Measurements from ENCODE around the gene GRIK4. TPM values are rescaled to one million over a fixed set of nuclear protein-coding genes. Genes with fewer than 3 reads are reported as not detected.

Gene GRIK4
- polyA plus RNA-seq, 1 donor from 2014 or later, result 3.4 TPM

GRCh38 chr11:120959189-120959588 lies 447.6 kb downstream of the GRIK4 start:
- H2AFZ ChIP-seq (ENCODE audit: low read depth, low read length), result no peak overlapping the region
- no peaks in the 10 kb centered on the region for H3F3A ChIP-seq (ENCODE audit: insufficient read depth, low read length, poor library complexity, severe bottlenecking)
- no peak overlapping the region for H3K9ac ChIP-seq (ENCODE audit: low read length)
- no peaks in the 10 kb centered on the region for H3K9me2 ChIP-seq (ENCODE audit: insufficient read depth, low read length)
- no peaks in the 10 kb centered on the region for H3K9me3 ChIP-seq (ENCODE audit: low read length)
- no peaks in the 10 kb centered on the region for H4K20me1 ChIP-seq (ENCODE audit: insufficient read depth)
- no peak for TF ChIP-seq POLR2AphosphoS5 (IDR thresholded peaks at IDR 0.05)
- no peak for TF ChIP-seq EZH2 (IDR thresholded peaks at IDR 0.05; ENCODE audit: borderline replicate concordance, insufficient read depth, low read length, poor library complexity, severe bottlenecking)
- TF ChIP-seq TAF1 (IDR thresholded peaks at IDR 0.05; ENCODE audit: low read depth), result no peak
- no peak for TF ChIP-seq SMC3 (conservative IDR thresholded peaks at IDR 0.05; ENCODE audit: poor library complexity)
- TF ChIP-seq REST (IDR thresholded peaks at IDR 0.05; ENCODE audit: borderline replicate concordance), result no peak
- no peak for TF ChIP-seq EP300 (conservative IDR thresholded peaks at IDR 0.05; ENCODE audit: poor library complexity, severe bottlenecking)
- TF ChIP-seq MXI1 (conservative IDR thresholded peaks at IDR 0.05; ENCODE audit: poor library complexity, severe bottlenecking), result no peak
- no peak for TF ChIP-seq CTCF (IDR thresholded peaks at IDR 0.05; ENCODE audit: poor library complexity, severe bottlenecking)
- no peak for TF ChIP-seq RAD21 (conservative IDR thresholded peaks at IDR 0.05)
- H3K4me2 ChIP-seq (ENCODE audit: low read length), result no peak overlapping the region
- H3K4me3 ChIP-seq (ENCODE audit: low read length), result no peak overlapping the region
- H3K36me3 ChIP-seq (ENCODE audit: insufficient read depth, low read length), result no peaks in the 10 kb centered on the region
- no peak overlapping the region for H3K27ac ChIP-seq (ENCODE audit: low read length)
- no peaks in the 10 kb centered on the region for H3K79me2 ChIP-seq (replicated peaks; ENCODE audit: insufficient read depth, low read length)
- H3K27me3 ChIP-seq (ENCODE audit: insufficient read depth, low read depth, low read length), result no peaks in the 10 kb centered on the region

- H3K27me3 ChIP-seq (ENCODE audit: insufficient read depth, low read depth, low read length), result no peaks in the 10 kb centered on the region
- no peak overlapping the region for H3K9ac ChIP-seq (ENCODE audit: low read length)
- H4K20me1 ChIP-seq (ENCODE audit: insufficient read depth), result no peaks in the 10 kb centered on the region
- H3K79me2 ChIP-seq (replicated peaks; ENCODE audit: insufficient read depth, low read length), result no peaks in the 10 kb centered on the region
- H3K27ac ChIP-seq (ENCODE audit: low read length), result no peak overlapping the region
- H3K4me3 ChIP-seq (ENCODE audit: low read length), result no peak overlapping the region
- H3K9me2 ChIP-seq (ENCODE audit: insufficient read depth, low read length), result no peaks in the 10 kb centered on the region
- H3K36me3 ChIP-seq (ENCODE audit: insufficient read depth, low read length), result no peaks in the 10 kb centered on the region
- no peak for TF ChIP-seq POLR2AphosphoS5 (IDR thresholded peaks at IDR 0.05)
- TF ChIP-seq RAD21 (conservative IDR thresholded peaks at IDR 0.05), result no peak
- TF ChIP-seq MXI1 (conservative IDR thresholded peaks at IDR 0.05; ENCODE audit: poor library complexity, severe bottlenecking), result no peak
- no peak for TF ChIP-seq REST (IDR thresholded peaks at IDR 0.05; ENCODE audit: borderline replicate concordance)
- TF ChIP-seq EP300 (conservative IDR thresholded peaks at IDR 0.05; ENCODE audit: poor library complexity, severe bottlenecking), result no peak
- no peak for TF ChIP-seq TAF1 (IDR thresholded peaks at IDR 0.05; ENCODE audit: low read depth)
- TF ChIP-seq EZH2 (IDR thresholded peaks at IDR 0.05; ENCODE audit: borderline replicate concordance, insufficient read depth, low read length, poor library complexity, severe bottlenecking), result no peak
- TF ChIP-seq SMC3 (conservative IDR thresholded peaks at IDR 0.05; ENCODE audit: poor library complexity), result no peak
- TF ChIP-seq CTCF (IDR thresholded peaks at IDR 0.05; ENCODE audit: poor library complexity, severe bottlenecking), result no peak
- H3K4me2 ChIP-seq (ENCODE audit: low read length), result no peak overlapping the region
- H2AFZ ChIP-seq (ENCODE audit: low read depth, low read length), result no peak overlapping the region
- H3F3A ChIP-seq (ENCODE audit: insufficient read depth, low read length, poor library complexity, severe bottlenecking), result no peaks in the 10 kb centered on the region
- H3K9me3 ChIP-seq (ENCODE audit: low read length), result no peaks in the 10 kb centered on the region
Observed at GRCh38 chr11:120964857-120965256, 453.3 kb downstream of the GRIK4 start.

All from neural cell (in vitro differentiated cells).